ENCODE results near the gene FUBP1. TPM values are rescaled to one million over a fixed set of nuclear protein-coding genes. Genes with fewer than 3 reads are reported as not detected.

Gene FUBP1
- total and polyA plus RNA-seq, 2 of the 13 experiments (the other 11 are each of a cell fraction or from before 2014, with no cell fraction given), result 98.1 to 166 TPM

DNA sequence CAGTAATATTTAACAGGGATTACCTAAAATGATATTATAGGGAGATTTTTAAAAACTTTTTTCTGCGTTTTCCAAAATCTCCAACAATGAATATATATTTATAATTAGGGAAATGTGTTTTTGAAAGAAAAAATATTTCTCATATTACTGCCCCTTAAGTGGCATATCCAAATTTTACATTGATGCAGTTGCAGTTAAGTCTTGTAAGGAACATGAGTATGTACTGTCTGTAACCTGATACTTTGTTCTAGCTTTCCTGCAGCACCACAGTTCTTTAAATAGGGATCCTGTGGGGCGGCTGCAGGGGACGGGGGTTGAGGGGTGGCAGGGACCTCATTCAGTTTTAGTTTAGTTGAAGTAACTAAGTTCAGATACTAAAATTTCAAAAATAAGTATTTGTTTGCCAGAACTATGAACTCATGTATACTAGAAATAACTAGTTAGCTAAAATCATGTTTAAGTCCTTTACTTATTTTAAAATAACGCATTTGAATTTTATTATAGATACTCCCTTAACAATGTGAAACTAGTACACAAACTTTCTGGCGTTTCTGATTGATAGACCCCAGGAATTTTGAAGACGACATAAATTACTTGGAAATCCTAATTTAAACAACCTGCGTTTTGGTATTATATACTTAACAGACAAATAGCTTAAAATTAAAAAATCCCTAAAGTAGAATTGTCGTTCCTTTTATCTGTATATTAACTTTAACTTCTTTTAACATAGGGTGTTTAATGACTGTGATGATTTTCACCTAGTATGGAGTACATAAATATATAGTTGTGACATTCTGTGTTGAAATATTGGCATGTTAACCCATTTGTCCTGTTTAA lies 25.2 kb upstream of the FUBP1 start (continued):
- TF ChIP-seq USF2 (IDR thresholded peaks at IDR 0.05; ENCODE audit: low read depth, low read length) (no peak), USF2 (CRISPR knock-in tag; IDR thresholded peaks at IDR 0.05; ENCODE audit: borderline replicate concordance) (no peak), NFE2L2 (IDR thresholded peaks at IDR 0.05; ENCODE audit: low read length) (no peak), ZNF614 (CRISPR knock-in tag; IDR thresholded peaks at IDR 0.05; ENCODE audit: borderline replicate concordance) (no peak), ZNF501 (CRISPR knock-in tag; IDR thresholded peaks at IDR 0.05) (no peak), ZNF660 (CRISPR knock-in tag; IDR thresholded peaks at IDR 0.05; ENCODE audit: borderline replicate concordance, low read depth) (no peak), NFYB (CRISPR knock-in tag; IDR thresholded peaks at IDR 0.05) (no peak), SKI (IDR thresholded peaks at IDR 0.05; ENCODE audit: partially characterized antibody) (no peak), THYN1 (CRISPR knock-in tag; IDR thresholded peaks at IDR 0.05; ENCODE audit: borderline replicate concordance, low read depth) (no peak), ATF5 (CRISPR knock-in tag; IDR thresholded peaks at IDR 0.05; ENCODE audit: low read depth) (no peak), ZNF256 (CRISPR knock-in tag; conservative IDR thresholded peaks at IDR 0.05) (no peak), FOXO1 (CRISPR knock-in tag; IDR thresholded peaks at IDR 0.05) (no peak), IKZF1 (IDR thresholded peaks at IDR 0.05) (no peak), HNF1A (IDR thresholded peaks at IDR 0.05; ENCODE audit: low read depth) (no peak), HNF1A (CRISPR knock-in tag; IDR thresholded peaks at IDR 0.05; ENCODE audit: borderline replicate concordance) (peak; percentile 30; the same call in 1 of the 2 replicates), TAF1 (CRISPR knock-in tag; IDR thresholded peaks at IDR 0.05) (no peak), KAT8 (CRISPR knock-in tag; IDR thresholded peaks at IDR 0.05) (peak; percentile 50; the same call in 1 of the 2 replicates), ZNF615 (CRISPR knock-in tag; IDR thresholded peaks at IDR 0.05; ENCODE audit: borderline replicate concordance) (no peak)
- TF ChIP-seq, protein P1, sequence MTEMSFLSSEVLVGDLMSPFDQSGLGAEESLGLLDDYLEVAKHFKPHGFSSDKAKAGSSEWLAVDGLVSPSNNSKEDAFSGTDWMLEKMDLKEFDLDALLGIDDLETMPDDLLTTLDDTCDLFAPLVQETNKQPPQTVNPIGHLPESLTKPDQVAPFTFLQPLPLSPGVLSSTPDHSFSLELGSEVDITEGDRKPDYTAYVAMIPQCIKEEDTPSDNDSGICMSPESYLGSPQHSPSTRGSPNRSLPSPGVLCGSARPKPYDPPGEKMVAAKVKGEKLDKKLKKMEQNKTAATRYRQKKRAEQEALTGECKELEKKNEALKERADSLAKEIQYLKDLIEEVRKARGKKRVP (CRISPR knock-in tag; IDR thresholded peaks at IDR 0.05), result peak in 1 of 2 experiments; percentile 99; a peak in 2 of 4 replicates
- TF ChIP-seq, protein P2, sequence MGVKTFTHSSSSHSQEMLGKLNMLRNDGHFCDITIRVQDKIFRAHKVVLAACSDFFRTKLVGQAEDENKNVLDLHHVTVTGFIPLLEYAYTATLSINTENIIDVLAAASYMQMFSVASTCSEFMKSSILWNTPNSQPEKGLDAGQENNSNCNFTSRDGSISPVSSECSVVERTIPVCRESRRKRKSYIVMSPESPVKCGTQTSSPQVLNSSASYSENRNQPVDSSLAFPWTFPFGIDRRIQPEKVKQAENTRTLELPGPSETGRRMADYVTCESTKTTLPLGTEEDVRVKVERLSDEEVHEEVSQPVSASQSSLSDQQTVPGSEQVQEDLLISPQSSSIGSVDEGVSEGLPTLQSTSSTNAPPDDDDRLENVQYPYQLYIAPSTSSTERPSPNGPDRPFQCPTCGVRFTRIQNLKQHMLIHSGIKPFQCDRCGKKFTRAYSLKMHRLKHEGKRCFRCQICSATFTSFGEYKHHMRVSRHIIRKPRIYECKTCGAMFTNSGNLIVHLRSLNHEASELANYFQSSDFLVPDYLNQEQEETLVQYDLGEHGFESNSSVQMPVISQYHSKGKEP (CRISPR knock-in tag; IDR thresholded peaks at IDR 0.05), result no peak
